Inflammatory macrophage treated with lipopolysaccharide for 4 hours (primary cell): Measurements from ENCODE around the gene SERTAD2.
A peak's percentile ranks its signal among the peaks of the same experiment; 100 is the strongest.

Experiments
- DNase-seq: peaks from one replicate; pipeline ENCODE4 v3.0.0-alpha.2; 2020

The SERTAD2 gene

GRCh38 chr2:64627860-64628841 is 25.6 kb downstream of the SERTAD2 start:
- DNase-seq: no peak

DNA sequence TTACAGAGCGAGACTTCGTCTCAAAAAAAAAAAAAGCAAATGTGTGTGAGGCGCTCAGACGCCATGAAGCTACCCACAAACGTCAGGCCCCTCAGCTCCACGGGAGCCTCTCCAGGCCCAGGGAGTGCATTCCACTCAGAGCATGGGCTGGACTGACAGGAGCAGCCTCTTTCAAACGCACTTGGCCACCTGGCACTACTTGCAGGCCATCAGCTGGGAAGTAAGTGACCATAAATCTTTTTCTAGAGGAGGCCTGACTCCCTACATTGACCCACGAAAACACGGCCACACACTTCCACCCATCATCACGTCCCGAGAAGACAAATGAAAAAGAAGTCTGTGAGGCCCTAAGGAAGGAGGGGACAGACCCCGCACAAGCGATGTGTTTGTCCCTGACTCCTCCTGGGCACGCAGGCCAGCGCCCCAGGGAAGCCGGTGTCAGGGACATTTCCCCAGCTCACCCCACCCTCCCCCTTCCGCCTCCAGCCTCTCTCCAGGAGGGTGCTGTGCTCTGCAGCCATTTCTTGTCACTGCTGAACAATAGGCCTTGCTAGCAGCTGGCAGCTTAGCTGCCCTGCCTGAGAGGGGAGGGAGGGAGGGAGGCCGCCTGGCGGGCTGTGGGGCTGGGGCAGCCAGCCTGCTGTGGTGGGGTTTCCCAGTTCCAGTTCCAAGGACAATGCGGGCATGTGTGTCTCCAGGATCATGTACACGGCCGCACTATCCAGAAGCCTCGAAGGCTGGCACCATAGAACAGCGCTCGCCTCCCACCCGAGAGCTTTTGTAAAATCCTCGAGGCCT is 26.6 kb downstream of the SERTAD2 start:
- DNase-seq: no peak

- DNase-seq: no peak
Measured at GRCh38 chr2:64626146-64626809, 27.4 kb downstream of the SERTAD2 start.

DNA sequence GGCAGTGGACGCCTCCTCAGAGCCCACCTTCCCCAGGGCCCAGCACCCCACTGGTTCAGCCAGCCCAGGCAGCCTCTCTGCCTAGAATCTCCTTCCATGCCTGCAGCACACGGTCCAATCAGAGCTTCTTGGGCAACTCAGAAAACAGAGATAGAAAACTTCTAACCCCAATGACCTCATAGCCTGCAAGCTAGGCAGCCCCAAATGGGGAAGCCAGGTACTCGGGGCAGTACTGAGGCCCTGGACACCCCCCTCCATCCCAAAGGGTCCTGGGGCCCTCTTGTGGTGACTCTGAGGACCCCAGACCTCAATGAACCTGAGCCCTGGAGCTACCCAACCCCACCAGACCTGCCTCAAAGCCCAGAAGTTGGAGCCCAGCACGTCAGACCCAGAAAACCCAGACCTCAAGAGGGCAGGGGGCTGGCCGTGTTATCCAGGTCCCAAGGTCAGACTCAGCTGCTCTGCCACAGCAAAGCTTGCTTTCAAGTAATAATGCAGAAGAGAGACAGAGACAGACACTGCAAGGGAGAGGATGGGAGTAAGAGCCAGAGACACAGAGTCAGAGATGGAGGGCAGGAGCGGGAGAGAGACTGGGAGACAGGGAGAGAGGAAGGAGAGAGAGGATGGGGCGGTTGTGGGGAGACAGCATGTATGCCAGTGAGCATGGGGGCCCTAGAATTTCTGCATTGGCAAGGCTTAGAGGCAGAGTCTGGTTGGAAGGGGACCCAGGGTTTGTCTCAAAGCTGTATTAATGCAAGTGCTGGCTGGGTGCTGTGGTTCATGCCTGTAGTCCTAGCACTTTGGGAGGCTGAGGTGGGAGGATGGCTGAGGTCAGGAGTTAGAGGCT is 28.2 kb downstream of the SERTAD2 start:
- DNase-seq: peak; percentile 45

GRCh38 chr2:64624862-64625261 is 28.9 kb downstream of the SERTAD2 start:
- no peak for DNase-seq

DNA sequence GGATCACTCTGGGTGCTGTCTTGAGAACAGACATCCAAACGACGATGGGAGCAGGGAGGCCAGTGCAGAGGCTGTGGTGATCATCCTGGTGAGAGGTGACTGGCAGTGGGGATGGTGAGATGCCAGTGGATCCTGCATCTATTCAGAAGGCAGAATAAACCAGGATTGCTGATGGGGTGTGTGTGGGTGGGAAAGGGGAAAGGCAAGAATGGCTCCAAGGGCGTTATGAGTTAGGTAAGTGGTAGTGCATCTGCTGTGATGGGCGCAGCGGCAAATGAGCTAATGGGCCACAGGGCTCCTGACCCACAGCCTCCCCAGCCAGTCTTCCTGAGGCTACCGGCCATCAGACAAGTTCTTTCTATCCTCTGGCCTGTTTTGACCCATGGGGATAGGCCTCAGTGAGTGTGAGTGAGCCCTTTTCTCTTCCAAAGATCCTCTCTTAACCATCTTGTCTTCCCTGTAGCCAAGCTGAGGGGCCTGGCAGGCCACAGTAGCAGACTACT is 29.6 kb downstream of the SERTAD2 start:
- no peak for DNase-seq

DNA sequence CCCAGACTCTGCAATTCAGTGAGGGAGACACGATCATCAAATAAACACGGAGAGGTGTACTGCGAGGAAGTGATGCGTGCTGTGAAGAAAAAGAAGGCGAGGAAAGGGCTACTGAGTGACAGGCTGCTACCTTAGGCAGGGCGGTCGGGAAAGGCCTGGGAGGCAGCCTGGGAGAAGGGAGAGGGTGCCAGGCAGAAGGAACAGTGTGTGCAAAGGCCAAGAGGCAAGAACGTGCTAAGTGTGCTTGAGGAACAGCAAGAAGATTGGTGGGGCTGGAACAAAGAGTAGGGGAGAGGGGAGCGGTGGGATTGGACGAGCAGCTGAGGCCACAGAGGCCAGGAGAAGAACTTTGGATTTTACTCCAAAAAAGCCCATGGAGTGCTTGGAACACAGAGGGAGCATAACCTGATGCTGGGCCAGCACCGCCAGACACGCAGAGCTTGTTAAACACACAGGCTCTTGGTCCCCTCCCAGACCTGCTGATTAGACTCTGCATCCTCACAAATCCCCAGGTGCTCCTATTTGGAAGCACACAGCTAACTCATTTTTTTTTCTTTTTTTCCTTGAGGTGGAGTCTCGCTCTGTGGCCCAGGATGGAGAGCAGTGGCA is 30.4 kb downstream of the SERTAD2 start:
- no peak for DNase-seq

GRCh38 chr2:64622443-64623241 is 31.1 kb downstream of the SERTAD2 start:
- no peak for DNase-seq

DNA sequence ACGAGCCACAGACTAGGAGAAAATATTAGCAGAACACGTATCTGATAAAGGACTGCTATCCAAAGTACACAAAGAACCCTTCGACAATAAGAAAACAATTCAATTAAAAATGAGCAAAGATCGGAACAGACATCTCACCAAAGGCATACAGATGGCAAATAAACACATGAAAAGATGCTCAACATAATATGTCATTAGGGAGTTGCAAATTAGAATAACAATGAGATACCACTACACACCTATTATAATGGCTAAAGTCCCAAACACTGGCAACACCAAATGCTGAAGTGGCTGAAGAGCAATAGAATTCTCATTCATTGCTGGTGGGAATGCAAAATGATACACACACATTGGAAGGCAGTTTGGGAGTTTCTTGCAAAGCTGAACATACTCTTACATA is 33.1 kb downstream of the SERTAD2 start:
- no peak for DNase-seq

DNA sequence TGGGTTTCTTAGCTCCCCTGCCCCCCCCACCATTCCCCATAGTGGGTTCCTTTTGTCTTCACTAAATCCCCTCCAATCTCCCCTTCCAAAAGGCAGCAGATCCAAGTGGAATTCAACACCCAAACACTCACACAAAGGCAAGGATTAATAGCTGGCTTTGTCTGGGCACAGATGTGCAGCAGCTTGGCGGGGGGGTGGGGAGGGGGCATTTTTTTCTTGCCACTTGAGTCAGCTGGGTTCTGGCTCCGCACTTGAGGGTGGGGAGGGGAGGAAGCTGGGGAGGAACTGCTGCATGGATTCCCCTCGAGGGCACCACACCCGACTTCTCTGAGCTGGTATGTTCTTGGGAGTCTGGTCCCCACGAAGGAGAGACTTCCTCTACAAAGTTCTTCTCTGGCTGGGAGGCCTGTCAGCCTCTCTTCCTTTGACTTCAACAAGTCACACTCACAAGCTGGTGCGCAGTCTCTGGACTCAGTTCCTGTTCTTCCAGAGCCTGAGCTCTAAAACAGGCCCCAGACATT is 36.0 kb downstream of the SERTAD2 start:
- peak; percentile 24 for DNase-seq

DNA sequence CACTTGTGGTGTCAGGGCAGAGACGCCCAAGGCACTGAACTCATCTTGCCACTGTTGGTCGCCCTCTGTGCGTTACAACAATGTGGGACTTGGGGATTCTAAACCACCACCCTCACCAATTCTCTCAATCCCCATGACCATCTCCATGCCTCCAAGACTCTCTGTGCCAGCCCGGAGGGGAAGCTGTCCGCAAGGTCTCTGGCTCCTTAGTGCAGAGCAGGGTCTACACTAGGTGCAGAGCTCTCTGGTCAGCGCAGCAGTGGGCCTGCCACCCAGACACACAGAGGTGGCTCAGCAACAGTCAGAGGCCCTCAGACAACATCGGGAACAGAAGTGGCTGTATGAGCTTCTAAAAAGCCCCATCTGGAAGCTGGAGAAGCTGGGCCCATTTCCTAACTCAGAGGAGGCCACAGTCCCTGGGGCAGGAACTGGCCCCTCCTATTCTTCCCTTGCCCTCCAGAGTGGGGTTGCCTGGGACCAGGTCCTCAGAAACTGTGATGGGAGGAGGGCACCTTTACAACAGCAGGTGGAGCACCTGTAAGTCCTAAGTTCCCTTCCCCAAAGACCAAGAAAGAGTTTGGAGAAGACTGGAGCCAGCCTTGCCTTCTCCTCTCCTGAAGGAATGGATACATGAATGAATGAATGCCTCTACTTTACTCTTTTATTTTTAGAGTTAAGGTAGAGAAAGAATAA is 37.7 kb downstream of the SERTAD2 start:
- no peak for DNase-seq

GRCh38 chr2:64615192-64615763 is 38.4 kb downstream of the SERTAD2 start:
- DNase-seq: no peak

DNA sequence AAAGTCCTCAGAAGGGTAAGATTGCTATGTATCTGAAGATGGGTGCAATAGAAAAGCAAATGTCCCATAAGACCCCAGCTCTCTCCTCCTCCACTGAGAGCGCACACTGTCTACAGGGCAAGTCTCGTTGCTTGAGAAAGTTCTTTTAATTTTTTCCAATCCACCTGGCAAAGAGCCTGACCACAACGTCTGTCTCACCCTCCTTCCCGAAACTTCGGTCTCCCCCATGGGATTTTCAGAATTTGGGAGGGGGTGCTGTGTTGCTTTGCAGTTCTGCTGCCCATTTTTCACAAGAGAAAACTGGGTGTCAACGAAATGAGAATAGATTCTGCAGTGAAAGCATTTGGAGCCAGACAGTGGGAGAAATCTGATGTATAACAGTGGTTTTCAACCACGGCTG is 40.4 kb downstream of the SERTAD2 start:
- DNase-seq: no peak

DNA sequence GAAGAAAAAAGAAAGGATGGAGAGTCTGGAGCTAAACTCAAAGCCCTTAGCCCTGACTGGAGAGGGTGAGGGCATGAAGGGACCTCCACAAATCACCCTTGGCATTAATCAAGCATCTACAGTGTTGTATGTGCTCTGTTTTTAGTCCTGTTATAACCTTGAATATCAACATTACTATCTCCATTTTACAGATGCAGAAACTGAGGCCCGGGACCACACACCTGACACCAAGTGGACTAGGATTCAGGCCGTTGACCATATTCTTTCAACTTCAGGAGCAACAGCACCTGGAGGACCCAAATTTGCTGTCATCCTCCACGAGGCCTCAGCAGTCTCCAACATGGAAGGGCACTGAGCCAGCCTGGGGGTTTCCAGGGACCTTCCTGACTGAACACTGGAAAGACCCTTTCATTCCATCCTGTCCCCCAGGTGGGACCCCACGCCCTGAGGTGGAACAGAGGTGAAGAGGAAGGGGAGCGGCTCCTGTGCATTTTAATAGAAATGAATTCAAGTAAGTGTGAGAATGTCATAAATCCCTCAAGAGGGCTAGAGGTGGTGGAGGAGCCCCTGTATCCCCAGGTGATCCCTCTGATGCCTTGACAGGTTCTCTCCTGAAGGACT is 41.0 kb downstream of the SERTAD2 start:
- DNase-seq: no peak

- DNase-seq: no peak
Measured at GRCh38 chr2:64610316-64610855, 43.3 kb downstream of the SERTAD2 start.

DNA sequence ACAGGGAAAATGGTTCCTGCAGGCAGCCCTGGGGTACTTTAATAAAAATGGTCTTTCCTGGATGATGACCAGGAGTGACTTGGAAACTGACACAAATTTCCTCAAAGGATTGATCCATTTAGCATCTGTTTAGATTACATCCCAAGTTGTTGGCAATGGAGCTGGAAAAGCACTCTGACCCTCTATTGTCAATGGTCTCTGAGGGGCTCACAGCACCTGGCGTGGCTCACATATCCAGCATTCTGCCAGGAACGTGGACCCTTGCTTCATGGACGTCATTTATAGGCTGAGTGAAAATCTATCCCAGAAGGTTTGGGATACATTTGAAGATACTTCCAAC is 43.8 kb downstream of the SERTAD2 start:
- no peak for DNase-seq

DNA sequence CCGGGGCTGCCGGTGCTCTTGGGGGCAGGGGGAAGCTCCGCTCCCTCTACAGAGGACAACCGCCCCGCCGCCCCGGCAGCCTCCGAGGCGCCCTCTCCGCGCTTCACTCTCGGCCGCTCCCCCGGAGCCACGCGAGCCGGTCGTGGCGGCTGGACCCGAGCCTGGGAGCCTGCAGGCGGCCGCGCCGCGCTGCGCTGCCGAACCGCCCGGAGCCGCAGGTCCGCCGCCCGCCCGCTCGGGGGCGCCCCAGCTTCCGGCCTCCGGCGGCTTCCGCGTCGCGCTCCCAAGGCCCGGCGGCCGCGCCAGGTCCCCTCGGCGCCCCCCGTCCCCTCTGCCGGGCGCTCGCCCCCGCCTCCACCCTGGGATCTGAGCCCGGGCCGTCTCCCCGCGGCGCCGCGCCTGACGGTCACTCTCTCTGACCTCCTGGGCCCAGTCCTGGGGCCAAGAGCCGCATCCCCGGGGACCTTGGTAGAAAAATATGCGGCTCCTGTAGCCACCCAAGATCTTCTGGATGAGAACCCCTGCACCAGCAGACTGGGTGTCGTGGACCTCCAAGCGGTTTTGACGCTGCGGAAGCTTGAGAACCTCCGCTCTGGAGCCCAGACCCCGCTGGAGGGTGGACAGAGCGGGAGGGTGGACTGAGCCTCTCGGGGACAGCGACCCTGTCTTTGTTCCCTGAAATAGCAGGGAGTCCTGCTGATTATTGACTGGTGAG is 44.3 kb downstream of the SERTAD2 start:
- DNase-seq: peak; percentile 74

DNA sequence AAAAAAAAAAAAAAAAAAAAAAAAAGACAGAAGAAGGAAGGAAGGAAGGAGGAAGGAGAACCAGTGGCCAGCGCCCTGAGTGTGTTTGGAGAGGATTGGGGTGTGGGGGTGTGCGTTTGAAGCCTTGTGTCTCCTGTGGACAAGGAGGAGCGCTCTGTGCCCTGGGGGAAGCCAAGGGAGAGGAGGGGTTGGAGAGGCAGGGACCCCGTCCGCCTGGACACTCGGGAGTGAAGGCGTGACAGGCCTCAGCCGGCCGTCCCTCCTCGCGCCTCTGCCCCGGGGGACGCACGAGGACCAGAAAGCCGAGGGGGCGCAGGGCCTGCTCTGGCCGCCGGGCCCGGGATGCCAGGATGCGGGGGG is 44.9 kb downstream of the SERTAD2 start:
- DNase-seq: peak; percentile 11
